Duodenal mucosa (tissue), 2 donors: ENCODE measurements around the gene PRICKLE2.

ENCODE experiments used
- H3K27ac ChIP-seq: one replicate; pipeline ENCODE4 v1.7.0; 2013; ENCODE audit warnings: low read depth, low read length
- H3K27me3 ChIP-seq, 2 donors: one replicate each; pipeline ENCODE4 v1.7.0; 2013; ENCODE audit warnings: low read length in 2 of 2, control low read depth in 1 of 2; ENCODE audit not compliant: insufficient read depth in 2 of 2, control insufficient read depth in 1 of 2
- H3K36me3 ChIP-seq, 2 donors: one replicate each; pipeline ENCODE4 v1.7.0; 2013; ENCODE audit warnings: low read length in 2 of 2, control low read depth in 1 of 2; ENCODE audit not compliant: insufficient read depth in 2 of 2, control insufficient read depth in 1 of 2
- H3K4me1 ChIP-seq, 2 donors: one replicate each; pipeline ENCODE4 v1.7.0; 2013; ENCODE audit warnings: low read length in 2 of 2, control low read depth in 1 of 2; ENCODE audit not compliant: insufficient read depth in 2 of 2, control insufficient read depth in 1 of 2
- H3K4me3 ChIP-seq, 2 donors: one replicate each; pipeline ENCODE4 v1.7.0; 2013; ENCODE audit warnings: low read length in 2 of 2, low read depth in 1 of 2
- H3K9ac ChIP-seq, 2 donors: one replicate each; pipeline ENCODE4 v1.7.0; 2013; ENCODE audit warnings: low read length in 2 of 2, low read depth in 1 of 2
- H3K9me3 ChIP-seq, 2 donors: one replicate each; pipeline ENCODE4 v1.7.0; 2013; ENCODE audit warnings: low read length in 2 of 2, control low read depth in 1 of 2; ENCODE audit not compliant: control insufficient read depth in 1 of 2

The PRICKLE2 gene

DNA sequence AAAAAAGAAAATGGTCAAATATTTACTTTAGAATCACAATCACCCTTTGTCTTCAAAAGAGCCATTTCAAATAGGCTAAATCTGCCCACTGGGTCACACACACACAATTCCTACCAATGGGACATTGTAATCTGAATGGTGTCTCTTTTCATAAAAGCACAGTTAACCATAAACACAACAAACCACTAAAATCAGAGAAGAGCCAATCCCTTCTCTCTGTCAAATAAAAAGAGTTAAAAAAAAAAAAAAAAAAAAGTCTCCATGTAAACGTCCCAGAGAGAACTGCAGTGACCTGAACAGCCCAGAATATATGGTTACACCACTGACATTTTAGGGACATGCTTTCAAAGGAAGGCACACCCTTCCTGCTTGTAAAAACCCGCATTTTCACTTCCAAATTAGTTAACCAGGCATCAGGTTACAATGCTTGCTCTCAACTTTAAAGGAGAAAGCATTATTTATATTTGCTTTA, 63.7 kb downstream of the PRICKLE2 start:
- no peaks in the 10 kb centered on the region for H3K36me3 ChIP-seq
- no peaks in the 10 kb centered on the region for H3K9me3 ChIP-seq
- H3K27me3 ChIP-seq, result no peaks in the 10 kb centered on the region
- H3K27ac ChIP-seq, result no peak overlapping the region
- H3K4me1 ChIP-seq, result peaks cover 0 to 3% of the 10 kb centered on the region in 2 donors
- H3K4me3 ChIP-seq, result no peak overlapping the region
- H3K9ac ChIP-seq, result no peak overlapping the region

DNA sequence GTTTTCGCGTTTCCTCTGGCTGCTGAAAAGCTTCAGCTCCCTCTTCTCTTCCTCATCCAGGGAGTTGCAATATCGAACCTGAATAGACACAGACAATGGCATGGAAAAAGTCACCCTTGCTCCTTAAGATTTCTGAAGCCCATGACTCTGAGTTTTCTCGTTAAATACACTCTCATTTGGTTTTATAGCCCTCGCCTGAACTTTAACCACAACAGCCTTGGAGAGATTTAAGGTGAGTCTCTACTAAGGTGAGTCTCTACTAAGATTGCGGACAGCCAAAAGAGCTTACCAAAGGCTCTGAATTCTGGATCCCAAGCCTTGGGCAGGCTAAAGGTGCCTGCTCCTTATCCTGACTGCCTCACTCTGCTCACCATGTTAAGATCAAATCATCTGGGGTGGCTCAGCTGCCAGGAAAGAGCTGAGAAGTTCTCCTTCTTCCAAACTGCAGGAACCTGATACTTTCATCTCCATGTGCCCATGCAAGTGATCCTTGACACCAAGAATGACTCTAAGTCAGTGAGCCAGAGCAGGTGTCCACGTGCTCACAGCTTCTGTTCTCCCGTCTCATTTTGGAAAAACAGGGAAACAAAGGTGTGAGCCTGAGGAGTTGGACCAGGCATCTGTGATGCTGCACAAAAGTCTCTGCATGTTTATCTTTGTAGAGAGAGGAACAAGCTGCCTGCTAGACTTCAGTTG, 65.1 kb downstream of the PRICKLE2 start:
- H3K9me3 ChIP-seq, result no peaks in the 10 kb centered on the region

DNA sequence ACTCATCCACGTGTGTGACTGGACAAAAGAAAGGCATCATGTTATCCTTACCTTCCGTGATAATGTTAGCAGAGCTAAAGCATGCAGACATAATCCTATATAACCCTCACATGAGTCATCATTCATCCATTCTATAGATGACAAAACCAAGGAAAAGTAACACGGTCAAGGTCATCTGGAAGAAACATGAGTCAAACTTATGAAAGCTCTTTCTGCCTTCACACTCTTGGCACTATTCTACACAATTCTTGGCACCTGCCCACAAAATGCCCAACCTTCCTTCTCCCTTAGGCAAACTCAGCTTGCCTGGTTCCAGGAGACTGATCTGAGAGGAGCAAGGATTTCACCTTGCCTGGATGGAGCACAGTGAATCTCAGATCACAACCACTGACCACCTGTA, 66.9 kb downstream of the PRICKLE2 start:
- Histone ChIP-seq H3K27me3 (no peaks in the 10 kb centered on the region), H3K9ac (no peak overlapping the region), H3K9me3 (no peaks in the 10 kb centered on the region), H3K4me1 (peaks cover 0 to 3% of the 10 kb centered on the region in 2 donors), H3K4me3 (no peak overlapping the region), H3K36me3 (no peaks in the 10 kb centered on the region), H3K27ac (no peak overlapping the region)

More for the DNA sequence above, 65.1 kb downstream of the PRICKLE2 start:
- no peak overlapping the region for H3K27ac ChIP-seq
- no peak overlapping the region for H3K4me3 ChIP-seq
- no peaks in the 10 kb centered on the region for H3K36me3 ChIP-seq
- H3K9ac ChIP-seq, result no peak overlapping the region
- peaks cover 0 to 3% of the 10 kb centered on the region in 2 donors for H3K4me1 ChIP-seq
- H3K27me3 ChIP-seq, result no peaks in the 10 kb centered on the region

DNA sequence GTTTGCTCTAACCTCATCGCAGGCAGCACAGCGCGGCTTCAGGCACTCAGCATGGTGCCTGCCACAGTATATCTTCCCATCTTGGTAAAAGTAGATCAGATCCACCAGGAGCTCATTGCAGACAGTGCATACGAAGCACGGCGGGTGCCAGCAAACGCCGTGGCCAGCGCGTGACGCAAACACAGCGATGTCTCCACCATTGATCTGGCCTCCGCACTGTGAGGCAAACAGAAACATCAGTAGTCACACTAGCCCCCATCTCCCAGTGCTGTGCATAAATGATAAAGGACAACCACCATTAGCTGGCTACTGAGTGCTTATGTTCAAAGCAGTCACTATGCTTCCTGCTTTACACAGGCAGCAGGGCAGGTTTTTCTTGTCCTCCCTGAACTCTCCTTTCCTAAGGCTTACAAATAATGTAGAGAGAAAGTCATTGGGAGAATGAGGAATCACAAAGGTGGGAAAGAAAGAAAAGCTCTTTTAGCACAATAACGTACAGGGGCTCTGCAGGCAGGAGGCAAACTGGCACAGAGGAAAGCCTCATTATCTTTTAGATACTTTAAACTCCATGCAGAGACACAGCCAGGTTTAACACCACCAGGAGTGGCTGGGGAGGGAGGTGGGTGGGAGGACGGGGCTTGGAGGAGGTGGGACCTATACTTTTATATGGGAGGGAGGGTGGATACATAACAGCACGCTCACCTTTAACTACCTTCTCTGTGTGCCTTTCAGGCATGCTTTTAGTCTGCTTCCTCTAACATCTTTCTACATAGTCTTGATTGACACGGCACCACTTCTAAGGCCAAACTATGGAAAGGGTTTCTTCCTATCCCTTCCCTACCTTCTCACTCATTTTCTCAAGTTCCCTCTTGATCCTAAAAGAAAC, 67.9 kb downstream of the PRICKLE2 start:
- Histone ChIP-seq H3K9me3 (no peaks in the 10 kb centered on the region), H3K27me3 (no peaks in the 10 kb centered on the region), H3K4me3 (no peak overlapping the region), H3K9ac (no peak overlapping the region), H3K4me1 (peaks cover 0 to 3% of the 10 kb centered on the region in 2 donors), H3K27ac (no peak overlapping the region), H3K36me3 (no peaks in the 10 kb centered on the region)

DNA sequence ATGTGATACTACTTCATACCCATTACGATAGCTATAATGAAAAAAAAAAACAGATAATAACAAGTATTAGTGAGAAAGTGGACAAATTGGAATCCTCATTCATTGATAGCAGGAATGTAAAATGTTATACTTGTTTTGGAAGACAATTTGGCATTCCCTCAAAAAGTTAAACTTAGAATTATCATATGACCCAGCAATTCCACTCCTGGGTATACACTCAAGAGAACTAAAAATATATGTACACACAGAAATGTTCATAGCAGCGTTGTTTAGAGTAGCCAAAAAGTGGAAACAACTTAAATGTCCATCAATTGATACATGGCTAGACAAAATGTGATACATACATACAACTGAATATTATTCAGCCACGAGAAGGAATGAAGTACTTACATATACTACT, 69.9 kb downstream of the PRICKLE2 start:
- Histone ChIP-seq H3K36me3 (no peaks in the 10 kb centered on the region), H3K9me3 (no peaks in the 10 kb centered on the region), H3K9ac (no peak overlapping the region), H3K4me3 (no peak overlapping the region), H3K27me3 (no peaks in the 10 kb centered on the region), H3K27ac (no peak overlapping the region), H3K4me1 (peaks cover 10 to 11% of the 10 kb centered on the region in 2 donors)

DNA sequence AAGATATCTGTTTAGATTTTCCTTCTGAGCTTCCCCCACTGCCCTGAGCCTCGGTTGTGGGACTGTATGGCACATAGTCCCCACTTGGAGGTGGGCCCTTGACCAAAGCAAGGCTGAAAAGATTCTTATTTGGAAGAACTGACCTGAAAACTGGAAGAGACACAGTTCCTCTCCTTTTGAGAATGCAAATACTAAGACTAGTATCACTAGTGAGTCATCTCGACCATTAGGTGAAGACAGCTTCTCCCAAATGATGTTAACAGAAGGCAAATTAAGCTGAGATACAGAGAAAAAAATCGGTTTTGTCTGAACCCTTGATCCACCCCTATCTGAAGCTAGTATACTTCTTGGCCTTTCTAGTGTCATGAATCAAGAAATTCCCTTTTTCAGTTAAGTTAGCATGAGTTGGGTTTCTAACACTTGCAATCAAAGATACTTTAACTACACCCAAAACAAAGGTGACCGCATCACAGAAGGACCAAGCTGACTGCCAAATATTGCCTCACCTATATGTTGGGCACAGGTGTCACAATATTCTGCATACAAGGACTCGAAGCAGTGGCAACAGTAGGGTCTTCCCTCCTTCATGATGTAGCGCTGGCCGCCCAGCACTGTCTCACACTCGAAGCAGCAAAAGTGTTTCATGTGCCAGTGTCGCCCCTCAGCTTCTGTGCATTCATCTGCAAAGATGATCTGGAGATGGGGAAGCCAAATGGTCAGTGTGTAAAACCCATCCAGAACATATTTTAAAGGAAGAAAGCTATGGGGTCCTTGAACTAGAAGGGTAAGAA, 72.4 kb downstream of the PRICKLE2 start:
- no peaks in the 10 kb centered on the region for H3K27me3 ChIP-seq
- peaks cover 13 to 15% of the 10 kb centered on the region in 2 donors for H3K4me1 ChIP-seq
- H3K9ac ChIP-seq, result no peak overlapping the region
- H3K36me3 ChIP-seq, result no peaks in the 10 kb centered on the region
- no peaks in the 10 kb centered on the region for H3K9me3 ChIP-seq
- H3K27ac ChIP-seq, result no peak overlapping the region
- no peak overlapping the region for H3K4me3 ChIP-seq

DNA sequence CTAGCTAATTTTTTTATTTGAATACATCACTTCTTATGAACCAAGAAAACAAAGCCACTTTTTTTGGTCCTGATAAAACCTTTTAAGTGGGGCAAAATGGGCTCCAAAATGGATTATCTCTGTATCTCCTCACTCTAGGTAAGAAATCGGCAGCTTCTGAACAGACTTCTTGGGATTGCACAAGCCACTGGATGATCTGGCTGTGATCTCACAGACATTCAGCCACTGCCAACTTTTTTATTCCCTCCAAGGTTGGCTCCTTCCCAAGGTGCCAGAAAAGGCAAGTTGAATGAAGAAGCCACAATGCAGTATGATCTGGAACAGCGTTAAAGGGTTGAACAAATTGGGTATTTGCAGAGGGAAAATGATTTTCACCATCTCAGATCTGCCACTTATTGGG, 73.2 kb downstream of the PRICKLE2 start:
- no peaks in the 10 kb centered on the region for H3K27me3 ChIP-seq
- H3K27ac ChIP-seq, result no peak overlapping the region
- no peaks in the 10 kb centered on the region for H3K36me3 ChIP-seq
- peaks cover 13 to 15% of the 10 kb centered on the region in 2 donors for H3K4me1 ChIP-seq
- H3K9ac ChIP-seq, result no peak overlapping the region
- H3K4me3 ChIP-seq, result no peak overlapping the region
- H3K9me3 ChIP-seq, result no peaks in the 10 kb centered on the region

DNA sequence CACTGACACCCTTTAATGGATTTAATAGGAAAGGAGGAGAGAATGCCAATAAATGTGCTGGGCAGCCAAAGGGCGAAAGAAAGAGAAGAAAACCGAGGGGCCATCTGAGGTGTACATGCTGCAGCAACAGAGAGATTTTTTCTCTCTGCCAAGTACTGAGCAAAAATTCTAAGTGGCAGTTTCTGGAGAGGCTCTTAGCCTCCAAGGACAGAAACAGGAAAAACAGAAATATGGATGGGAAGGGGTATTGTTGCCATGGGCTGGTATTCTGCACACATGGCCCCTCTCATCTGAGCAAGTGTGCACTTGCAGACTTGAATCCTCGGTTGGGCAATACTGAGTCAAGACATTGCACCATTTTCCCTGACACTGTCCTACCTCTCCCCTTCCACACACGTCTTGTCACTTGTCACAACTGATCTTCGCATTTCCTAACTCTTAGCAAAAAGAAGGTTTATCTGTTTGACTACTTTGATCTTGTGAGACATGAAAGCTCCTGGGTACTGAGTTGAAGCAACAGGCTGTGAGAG, 73.9 kb downstream of the PRICKLE2 start:
- H3K4me3 ChIP-seq, result no peak overlapping the region
- H3K4me1 ChIP-seq, result peaks cover 13 to 15% of the 10 kb centered on the region in 2 donors
- H3K9ac ChIP-seq, result no peak overlapping the region
- peak overlapping the region; percentile 16 for H3K27ac ChIP-seq
- no peaks in the 10 kb centered on the region for H3K9me3 ChIP-seq
- no peaks in the 10 kb centered on the region for H3K27me3 ChIP-seq
- H3K36me3 ChIP-seq, result no peaks in the 10 kb centered on the region

DNA sequence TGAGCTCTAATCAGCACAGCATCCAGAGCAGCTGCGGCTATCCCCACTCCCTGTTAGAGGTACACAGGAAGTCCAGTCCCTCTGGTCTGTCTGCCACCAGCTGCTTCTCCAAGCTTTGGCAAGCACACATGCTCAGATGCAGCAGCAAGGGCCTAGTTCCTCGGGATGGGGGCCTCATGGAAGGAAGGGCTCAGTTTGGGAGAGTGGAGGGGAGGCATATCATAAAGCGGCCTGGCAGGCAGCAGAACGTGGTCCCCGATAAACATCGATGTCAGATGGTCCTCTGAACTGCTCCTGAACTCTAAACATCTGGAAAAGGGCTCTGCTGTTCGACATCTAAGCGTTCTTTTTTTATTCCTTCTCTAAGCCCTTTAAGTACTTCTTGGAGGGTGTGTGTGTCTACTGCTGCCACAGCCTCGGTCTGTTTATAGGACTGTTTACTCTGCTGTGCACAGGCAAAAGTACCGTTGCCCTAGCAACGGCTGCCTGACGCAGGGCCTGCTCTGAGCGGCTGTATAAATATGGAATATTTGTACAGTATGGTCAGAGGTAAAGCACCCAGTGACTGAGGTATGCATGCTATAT, 74.6 kb downstream of the PRICKLE2 start:
- no peaks in the 10 kb centered on the region for H3K27me3 ChIP-seq
- H3K9me3 ChIP-seq, result no peaks in the 10 kb centered on the region
- no peaks in the 10 kb centered on the region for H3K36me3 ChIP-seq
- H3K4me1 ChIP-seq, result peaks cover 13 to 15% of the 10 kb centered on the region in 2 donors
- H3K4me3 ChIP-seq, result no peak overlapping the region
- peak overlapping the region; percentile 28 for H3K27ac ChIP-seq
- H3K9ac ChIP-seq, result no peak overlapping the region
